Kidney capillary endothelial cell (primary cell): ENCODE measurements around the gene CMSS1.
A peak's percentile ranks its signal among the peaks of the same experiment; 100 is the strongest.
"Not testable (repeated sequence)": the region's sequence is repeated elsewhere in the genome, so short reads cannot be mapped to it uniquely, and the experiment has no call there.

Experiments used
- DNase-seq: peaks from one replicate; pipeline ENCODE4 v3.0.0-alpha.2; 2018; ENCODE audit warnings: low spot score

The CMSS1 gene

DNA sequence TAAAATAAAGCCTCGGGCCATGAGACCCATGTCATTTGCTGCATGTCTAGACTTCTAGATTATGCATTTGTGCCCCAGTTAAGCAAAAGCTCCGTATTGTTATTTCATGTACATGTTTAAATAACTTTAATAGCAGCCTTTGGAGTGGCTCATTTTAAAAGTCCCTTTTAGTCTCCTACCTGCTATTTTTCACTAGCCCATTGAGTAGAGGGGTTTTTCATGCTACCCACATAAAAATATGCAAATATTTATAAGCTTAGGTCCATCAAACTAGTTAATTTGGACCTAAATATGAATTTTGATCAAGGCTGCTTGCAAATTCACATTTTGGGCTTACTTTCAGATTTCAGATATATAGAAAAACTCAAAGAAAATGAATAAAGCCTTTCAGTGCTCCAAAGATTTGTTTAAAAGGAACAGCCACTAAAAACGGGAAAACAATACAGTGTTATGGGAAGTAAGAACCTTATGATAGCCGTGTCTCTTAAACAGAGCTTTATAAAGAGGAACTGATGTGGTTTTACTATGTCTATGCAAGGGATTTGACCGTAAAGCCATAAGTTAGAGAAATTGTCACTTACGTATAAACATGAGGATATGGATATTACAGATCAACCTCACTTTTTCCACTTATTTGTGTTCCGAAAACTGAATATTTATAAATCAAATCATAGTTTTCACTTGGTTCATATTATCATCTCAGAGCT is 266.6 kb downstream of the CMSS1 start:
- DNase-seq, result no peak

DNA sequence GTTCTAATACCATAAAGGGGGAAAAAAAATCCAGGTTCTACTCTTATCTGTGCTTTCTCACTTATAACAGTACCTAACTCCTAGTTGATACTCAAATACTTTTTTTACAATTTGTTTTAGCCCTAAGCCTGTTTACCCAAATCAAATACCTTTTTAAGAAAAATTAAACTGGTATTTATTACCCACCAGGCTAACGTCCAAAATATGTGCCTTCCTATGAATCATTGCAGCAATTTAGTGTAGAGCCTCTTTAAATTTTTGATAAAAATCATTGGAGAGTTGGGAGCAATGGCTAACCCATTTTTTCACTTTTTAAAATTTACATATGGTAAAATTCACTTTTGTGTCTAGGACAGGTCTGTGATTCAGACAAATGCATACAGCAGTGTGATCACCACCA is 268.7 kb downstream of the CMSS1 start:
- DNase-seq, result no peak

DNA sequence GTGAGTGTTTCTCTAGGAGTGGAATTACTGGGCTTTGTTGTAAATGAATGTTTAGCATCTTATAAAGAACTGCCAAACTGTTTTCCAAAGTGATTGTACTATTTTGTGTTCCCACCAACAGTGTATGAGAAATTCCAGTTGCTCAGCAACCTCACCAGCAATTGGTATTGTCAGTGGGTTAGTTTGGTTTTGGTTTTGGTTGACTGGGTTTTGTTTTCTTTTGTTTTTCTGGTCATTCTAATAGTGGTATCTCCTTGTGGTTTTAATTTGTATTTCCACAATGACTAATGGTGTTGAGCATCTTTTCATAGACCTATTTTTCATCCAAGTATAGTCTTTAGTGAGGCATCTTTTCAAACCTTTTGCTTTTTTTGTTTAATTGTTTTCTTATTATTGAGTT is 269.5 kb downstream of the CMSS1 start:
- no peak for DNase-seq

DNA sequence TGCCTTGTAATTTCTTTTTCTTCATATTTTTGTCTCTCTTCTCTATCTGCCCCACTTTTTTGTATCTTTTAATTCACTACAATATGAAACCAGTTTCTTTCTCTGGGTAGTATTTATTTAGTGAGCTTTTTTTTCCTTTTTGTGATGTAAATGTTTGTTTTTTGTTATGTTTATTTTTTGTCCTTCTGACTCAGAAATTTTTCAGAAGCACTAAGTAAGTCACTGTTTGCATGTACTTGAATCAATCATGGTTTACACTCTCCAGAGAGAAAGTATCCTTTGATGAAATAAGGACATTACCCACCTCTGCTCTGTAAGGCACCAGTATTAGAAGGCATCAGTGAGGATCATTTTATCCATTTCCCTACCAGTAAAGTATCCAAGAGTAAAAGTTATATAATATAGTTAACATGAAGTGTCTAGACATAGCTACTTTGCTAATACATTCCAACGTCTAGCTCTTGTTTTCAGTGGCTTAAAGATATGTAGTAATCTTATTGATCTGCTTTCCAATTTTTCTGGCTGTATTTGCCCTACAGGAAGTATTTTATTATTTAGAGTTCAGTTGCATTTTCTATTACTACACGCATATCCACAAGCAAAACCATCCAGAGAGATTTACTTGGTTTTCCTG is 271.2 kb downstream of the CMSS1 start:
- DNase-seq, result no peak

DNA sequence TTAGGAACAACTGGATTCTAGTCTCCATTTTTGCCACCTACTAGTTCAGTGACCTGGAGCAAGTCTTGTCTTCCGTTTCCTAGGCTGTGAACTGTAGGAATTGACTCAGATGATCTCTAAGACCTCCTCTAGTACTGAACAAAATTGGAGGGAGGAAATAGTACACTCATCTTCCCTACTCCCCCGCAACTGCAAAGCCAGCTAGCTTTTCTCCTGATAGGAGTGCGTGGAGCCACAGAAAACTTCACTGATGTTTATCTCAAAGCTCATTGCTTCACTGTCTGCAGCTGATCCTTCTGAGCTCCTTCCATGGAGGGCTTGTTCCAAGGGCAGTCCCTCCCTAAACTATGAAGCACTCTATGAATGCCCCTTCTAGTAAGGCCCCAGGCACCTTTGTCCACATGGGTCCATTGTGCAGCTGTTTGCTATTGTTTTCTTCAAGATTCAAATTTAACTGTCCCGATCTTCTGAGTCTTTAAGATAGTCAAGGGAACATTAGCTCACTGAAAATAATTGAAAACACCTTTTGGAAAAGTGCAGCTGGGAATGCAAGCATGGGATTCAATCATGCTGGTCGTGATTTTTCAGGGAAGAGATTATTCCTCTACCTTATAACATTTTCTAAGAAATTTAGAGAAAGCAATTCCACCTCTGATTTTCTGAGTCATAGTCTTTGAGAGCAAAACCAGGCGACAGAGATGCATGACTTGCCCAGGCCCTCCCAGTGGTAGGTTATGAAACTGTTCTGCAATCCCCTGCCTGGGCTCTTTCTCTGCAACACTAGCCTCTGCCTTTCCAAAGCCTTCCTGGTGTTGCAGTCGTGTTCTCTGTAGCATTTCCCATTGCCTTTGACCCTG is 272.4 kb downstream of the CMSS1 start:
- peak; percentile 21 for DNase-seq

DNA sequence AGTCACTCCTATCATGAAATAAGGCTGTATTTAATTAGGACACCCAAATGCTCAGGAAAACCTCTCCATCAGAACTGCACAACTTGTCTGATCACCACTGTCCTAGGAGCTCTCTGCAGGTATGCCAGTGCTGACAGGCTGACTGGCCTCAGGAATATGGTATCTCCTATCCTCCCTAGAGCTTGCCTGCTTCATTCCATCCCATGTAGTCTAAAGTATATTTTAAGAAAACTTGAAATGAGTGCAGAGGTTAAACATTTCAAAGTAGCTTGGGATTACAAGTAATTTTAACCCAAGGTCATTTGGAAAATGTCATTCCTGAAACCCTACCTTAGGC is 273.0 kb downstream of the CMSS1 start:
- DNase-seq, result no peak

DNA sequence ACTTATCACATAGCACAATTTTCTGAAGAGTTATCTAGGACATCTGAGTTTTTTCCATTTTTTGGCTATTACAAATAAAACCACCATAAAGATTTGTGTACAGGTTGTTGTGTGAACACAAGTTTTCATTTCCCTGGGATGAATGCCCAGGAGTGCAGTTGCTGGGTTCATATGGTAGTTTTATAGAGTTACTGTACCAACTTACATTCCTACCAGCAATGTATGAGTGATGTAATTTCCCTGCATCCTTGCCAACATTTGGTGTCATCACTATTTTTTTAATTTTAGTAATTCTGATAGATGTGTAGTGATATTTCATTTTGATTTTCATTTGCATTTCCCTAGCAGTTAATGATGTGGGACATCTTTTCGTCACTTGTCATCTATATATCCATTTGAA is 276.2 kb downstream of the CMSS1 start:
- DNase-seq, result no peak

DNA sequence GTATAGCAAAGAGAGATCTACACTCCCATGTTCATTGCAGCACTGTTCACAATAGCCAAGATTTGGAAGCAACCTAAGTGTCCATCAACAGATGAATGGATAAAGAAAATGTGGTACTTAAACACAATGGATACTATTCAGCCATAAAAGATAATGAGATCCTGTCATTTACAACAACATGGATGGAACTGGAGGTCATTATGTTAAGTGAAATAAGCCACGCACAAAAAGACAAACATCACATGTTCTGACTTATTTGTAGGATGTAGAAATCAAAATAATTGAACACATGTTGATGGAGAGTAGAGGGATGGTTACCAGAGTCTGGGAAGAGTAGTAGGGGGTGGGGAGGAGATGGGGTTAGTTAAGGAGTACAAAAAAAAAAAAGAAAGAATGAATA is 278.6 kb downstream of the CMSS1 start:
- not testable (repeated sequence) for DNase-seq

DNA sequence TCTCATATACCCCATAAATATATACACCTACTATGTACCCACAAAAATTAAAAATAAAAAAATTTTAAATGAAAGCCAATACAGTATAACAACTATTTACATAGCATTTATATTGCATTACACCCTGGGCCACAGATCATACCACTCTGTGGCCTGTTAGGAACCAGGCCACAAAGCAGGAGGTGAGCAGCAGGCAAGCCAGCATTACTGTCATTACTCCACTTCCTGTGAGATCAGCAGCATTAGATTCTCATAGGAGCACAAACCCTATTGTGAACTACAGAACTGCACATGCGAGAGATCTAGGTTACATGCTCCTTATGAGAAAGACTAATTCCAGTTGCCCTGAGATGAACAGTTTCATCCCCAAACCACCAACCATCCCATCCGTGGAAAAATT is 279.2 kb downstream of the CMSS1 start:
- peak; percentile 40 for DNase-seq

DNA sequence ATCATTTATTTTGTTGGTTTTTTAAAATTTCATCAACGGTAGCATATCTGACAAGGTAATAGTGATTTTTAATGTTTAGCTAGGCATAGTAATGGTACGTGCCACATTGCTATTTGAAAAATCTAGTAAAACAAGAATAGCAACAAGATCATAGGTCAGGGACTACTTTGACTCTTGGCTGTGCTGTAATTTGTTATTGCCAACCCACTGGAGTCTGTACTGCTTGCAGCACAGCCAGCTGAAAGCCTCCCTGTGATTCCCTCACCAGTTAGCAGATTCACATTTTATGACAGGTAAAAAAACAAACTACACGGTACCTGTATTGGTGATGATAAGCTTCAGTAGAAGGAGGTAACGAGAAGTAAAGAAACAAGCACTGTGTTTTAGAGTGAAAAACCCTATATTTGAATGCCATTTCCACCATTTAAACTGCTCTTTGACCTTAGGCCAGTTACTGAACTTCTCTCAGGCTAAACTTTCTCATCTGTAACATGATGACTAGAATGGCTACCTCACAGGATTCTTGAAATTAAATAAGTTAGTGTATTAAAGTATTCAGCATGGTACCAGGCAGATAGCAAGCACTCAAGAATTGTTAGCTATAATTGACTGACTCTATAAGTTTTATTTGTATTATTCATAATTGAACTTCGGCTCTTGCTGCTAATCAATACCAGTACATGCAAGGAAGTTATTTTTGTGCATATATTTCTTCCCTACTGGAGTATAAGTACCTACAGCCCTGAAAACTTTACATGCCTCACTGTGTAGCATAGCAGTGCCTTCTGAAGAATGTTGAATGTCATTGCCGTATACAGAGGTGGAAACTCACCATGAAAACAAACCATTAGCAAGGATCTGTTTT is 280.5 kb downstream of the CMSS1 start:
- DNase-seq, result no peak

DNA sequence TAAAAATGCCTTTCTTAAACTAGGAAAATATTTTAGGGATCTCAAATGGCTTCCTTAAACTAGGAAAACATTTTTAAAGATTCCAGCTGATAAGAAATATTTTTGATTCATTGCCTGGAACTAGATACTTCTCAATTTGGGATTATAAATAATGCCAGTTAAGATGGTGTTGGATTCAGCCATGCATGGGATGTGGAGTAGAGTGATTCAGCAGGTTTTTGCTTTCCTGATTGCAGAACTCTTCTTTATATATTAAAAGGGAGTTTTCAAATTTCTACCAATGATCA is 281.1 kb downstream of the CMSS1 start:
- DNase-seq, result no peak

DNA sequence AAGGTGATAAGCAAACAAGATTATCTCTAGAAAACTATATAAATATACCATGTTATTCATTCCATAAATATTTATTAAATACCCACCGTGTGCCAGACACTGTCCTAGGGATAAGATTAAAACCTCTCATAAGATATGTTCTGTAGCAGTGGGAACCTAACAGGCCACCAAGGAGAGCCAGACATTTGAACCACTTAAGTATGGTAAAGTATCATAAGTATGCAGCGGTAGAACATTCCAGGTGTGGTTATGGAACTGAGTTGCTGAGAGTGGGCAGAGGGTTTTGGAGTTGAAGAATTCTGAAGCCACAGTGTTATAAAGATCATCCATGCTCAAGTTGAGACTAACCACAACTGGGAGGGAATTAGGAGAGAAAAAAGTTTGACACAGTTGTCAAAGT is 282.0 kb downstream of the CMSS1 start:
- no peak for DNase-seq

DNA sequence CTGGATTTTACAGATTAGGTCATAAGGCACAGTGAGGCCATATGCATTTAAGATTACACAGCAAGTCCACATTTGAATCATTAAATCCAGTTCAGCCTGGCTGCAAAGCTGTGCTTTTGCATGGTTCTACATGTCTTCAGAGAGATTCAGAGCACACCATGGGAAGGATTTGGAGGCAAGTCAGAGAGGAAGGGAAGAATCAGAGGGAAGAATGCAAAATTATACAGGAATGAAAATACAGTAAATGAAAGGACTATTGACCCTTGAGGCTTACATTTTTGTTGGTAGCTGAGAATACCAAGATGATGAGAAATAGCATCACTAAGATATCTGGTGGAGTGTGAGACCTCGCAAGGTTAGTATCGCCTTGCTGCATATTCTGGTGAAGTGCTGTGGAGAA is 282.8 kb downstream of the CMSS1 start:
- DNase-seq, result no peak

DNA sequence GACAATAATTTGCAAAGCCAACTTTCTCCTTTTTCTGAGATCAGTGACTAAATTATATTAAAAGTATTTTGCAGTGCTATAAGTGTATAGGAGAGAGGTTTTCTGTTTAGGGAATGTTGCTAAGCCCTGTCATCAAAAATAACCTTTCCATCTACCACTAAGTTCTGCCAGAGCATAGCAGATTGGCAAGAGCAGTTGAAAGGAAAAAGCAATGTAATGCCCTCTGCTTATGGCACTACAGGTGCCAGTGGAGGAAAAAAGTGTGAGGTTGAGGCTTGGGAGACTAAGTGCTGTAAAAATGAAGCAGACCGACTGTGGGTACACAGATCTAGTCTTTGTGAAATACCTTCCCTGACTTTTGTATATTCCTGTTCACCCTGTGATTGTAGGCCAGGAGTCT is 285.1 kb downstream of the CMSS1 start:
- DNase-seq, result no peak

DNA sequence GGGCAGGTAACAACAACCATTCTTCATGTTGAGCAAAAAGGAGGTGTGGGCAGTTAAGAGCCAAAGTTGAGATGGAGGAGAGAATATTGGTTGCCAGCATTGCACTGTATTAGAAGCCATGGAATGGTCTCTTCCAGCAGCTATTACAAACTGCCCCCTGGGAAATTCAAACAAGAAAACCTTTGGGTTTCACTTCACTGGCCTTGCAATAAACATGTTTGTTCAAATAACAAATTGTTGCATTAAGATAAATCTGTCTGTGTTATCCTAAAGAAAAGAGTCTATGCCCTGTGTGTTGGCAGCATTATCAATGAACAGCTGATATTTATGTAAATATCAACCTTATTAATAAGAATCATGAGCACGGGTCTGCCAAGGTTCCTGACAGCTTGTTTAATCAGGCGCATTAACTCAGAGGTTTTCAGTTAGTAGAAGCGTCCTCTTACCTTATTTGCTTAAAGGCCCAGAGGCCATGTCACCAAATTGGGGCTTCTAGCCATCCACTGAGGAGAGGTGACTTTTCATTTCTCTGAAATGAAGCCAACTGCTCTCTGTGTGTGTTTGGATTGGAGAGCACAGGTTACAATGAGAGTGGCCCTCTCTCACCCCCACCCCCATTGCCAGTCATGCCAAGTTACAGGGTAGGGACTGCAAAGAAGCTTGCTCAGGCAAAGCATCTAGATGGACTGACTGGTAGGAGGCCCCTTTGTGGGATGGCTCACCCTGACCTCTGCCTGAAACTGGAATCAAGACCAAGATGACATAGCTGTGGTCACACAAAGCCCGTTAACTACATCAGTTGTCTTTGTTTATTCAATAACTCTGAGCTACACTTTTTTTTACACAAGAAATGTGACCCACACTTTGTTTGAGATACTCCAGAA is 286.1 kb downstream of the CMSS1 start:
- DNase-seq, result no peak

DNA sequence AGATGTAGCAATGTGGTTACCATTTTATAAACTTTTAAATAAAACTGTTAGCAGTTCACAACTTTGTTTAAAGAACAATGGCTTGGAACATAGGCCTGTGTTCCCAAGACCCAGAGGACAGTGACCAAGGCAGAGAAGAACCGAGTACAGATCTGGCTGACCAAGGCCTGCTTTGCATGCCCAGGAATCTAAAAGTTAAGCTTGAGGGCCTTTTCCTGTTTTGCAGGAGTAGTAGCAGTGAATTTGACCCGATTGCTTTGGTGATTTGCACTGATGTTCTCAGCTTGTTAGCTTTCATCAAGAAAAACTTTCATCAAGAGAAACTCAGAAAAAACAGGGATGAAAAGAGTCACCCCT is 286.8 kb downstream of the CMSS1 start:
- DNase-seq, result no peak

DNA sequence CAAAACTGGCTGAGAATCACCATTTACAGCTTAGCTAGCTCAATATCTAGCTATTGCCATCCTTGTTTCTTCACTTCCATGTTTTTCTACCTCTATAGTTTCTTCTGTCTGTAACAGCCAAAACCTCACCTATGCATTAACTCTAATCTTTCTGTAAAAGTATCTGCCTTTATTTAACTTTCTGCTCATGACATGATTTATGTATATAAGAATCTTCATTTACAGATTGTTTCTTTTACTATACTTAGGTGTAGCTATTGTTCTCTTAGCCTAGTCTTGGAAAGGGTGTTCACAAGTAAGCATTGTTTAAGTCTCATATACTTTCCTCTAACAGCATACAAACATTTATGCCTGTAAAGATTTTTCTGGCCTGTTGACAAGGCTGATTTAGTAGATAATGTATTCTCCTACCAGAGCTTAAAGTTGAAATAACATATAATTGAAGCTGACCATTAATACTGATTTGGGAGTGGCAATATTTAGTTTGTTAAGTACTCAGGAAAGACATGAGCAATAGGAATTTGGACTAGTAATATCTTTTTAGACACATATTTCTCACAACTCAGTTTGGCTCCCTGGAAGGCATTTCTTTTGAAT is 287.3 kb downstream of the CMSS1 start:
- DNase-seq, result no peak

DNA sequence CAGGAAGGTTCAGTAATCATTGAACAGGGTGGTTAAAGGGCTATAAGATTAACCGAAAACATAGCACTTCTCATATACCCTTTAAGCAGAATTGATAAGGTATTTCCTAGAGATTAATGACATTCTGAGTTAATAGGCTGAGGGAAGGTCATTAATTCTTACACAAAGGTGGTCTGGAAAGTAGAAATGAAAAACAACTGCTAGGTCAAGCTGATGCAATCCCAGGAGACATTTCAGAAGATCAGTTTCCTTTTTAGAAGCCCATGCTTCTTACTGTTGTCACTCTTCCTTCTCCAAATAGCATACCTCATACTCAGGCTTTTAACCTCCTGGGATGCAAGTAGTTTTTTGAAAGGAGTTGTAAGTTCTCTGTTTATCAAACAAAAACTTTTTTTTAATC is 287.8 kb downstream of the CMSS1 start:
- DNase-seq, result no peak

DNA sequence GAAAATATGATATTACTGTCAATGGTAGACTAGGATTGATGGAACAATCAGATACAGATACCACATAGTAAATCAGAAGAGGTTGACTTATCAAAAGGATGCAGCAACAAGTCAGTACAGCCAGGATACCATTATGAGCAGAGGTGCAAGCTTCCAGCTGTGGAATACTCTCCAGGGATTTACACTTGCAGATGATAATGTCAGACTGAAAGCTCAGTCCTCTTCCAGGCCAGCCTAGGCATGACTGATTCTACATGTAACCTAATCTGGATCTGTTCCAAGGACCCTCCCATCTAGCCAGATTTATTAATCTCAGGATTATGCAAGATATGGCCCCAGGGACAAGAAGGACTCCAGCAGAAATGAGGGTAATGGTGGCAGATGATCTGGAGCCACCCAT is 288.4 kb downstream of the CMSS1 start:
- no peak for DNase-seq

DNA sequence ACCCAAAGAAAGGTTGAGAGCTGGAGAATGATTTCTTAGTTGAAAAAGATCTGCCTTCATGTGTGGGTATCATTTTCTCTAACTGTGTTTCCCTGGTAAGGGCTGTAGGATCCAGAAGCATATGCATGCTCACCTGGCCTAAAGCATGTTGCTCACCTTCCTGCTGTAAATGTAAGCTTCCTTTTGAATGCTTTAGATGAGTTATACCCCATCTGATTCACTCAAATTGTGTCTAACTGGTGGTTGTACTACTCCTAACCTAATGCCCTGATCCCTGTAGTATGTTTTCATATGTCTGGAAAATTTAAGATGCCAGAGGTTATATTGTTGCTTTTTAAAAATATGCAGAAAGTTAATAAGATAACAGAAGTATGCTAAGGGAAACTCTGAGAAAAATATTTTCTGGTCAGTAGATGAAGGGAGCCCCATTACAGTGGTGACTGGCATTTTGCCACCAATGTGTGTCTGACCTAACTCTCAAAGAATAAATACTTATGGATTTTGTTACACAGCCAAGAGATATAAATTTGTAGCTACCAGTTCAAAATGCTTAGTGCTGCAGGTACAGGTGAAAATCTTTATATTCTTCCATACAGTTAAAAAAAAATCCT is 289.0 kb downstream of the CMSS1 start:
- DNase-seq, result no peak
